ENCODE data around the gene RSPO1.

- no peak for TF ChIP-seq CTCF (IDR thresholded peaks at IDR 0.05)
- TF ChIP-seq REST (IDR thresholded peaks at IDR 0.05), result no peak
These were observed 12.6 kb upstream of the RSPO1 start for GRCh38 chr1:37647281-37647680.
